ENCODE measurements around the gene ZMYM5. TPM values are rescaled to one million over a fixed set of nuclear protein-coding genes. Genes with fewer than 3 reads are reported as not detected.

The ZMYM5 gene
- total RNA-seq, 1 experiment from 2014 or later = 14.4 TPM

- peaks cover 6% of the 10 kb centered on the region for H3K4me1 Mint-ChIP-seq (ENCODE audit: insufficient read depth, unreplicated experiment)
- no TSS peak for BruUV-seq (replicated peaks)
Observed at GRCh38 chr13:19845758-19846157, 17.7 kb downstream of the ZMYM5 start.

GRCh38 chr13:19838865-19839275 is 24.6 kb downstream of the ZMYM5 start:
- BruUV-seq (replicated peaks) = no TSS peak
- peak; percentile 45 for DNase-seq (ENCODE audit: unreplicated experiment)
- Mint-ChIP-seq H3K4me1 (ENCODE audit: insufficient read depth, unreplicated experiment) (no peaks in the 10 kb centered on the region), H3K4me3 (ENCODE audit: unreplicated experiment) (no peak overlapping the region), H3K36me3 (ENCODE audit: insufficient read depth, unreplicated experiment) (peaks cover 74% of the 10 kb centered on the region), H3K27me3 (ENCODE audit: insufficient read depth, unreplicated experiment) (no peaks in the 10 kb centered on the region), H3K9me3 (ENCODE audit: unreplicated experiment) (no peaks in the 10 kb centered on the region), H3K27ac (ENCODE audit: low read depth, unreplicated experiment) (no peak overlapping the region)
- POLR2A ChIA-PET = interaction anchor here (2.1 kb wide), 1 partner anchor 25 kb away, joined by 5 read pairs; the partner anchor contains the start of gene ZMYM5
- CTCF ChIA-PET = interaction anchor here (0.5 to 0.7 kb wide), 2 partner anchors 30 to 358 kb away, joined by 3 to 4 read pairs; no protein-coding TSS in a partner anchor
- no peak for TF ChIP-seq CTCF (IDR thresholded peaks at IDR 0.05; ENCODE audit: unreplicated experiment)
- intact Hi-C loops (cut with micrococcal nuclease) = no loop called here

More at GRCh38 chr13:19845758-19846157, 17.7 kb downstream of the ZMYM5 start:
- peaks cover 64% of the 10 kb centered on the region for H3K36me3 Mint-ChIP-seq (ENCODE audit: insufficient read depth, unreplicated experiment)
- no peaks in the 10 kb centered on the region for H3K9me3 Mint-ChIP-seq (ENCODE audit: unreplicated experiment)
- no peak for TF ChIP-seq CTCF (IDR thresholded peaks at IDR 0.05; ENCODE audit: unreplicated experiment)
- ChIA-PET POLR2A (interaction anchor here (0.6 to 2.3 kb wide), 7 partner anchors 10 to 63 kb away, joined by 3 to 33 read pairs (median 4); partner anchors contain the start of genes PSPC1 and ZMYM5), CTCF (interaction anchor here (0.5 to 0.9 kb wide), 3 partner anchors 16 to 1171 kb away, joined by 3 read pairs; no protein-coding TSS in a partner anchor)
- H3K27ac Mint-ChIP-seq (ENCODE audit: low read depth, unreplicated experiment) = no peak overlapping the region
- peak; percentile 97 for DNase-seq (ENCODE audit: unreplicated experiment)
- no peak overlapping the region for H3K4me3 Mint-ChIP-seq (ENCODE audit: unreplicated experiment)
- H3K27me3 Mint-ChIP-seq (ENCODE audit: insufficient read depth, unreplicated experiment) = no peaks in the 10 kb centered on the region
- intact Hi-C loops (cut with micrococcal nuclease) = no loop called here

- H3K4me3 Mint-ChIP-seq (ENCODE audit: unreplicated experiment) = no peak overlapping the region
- H3K4me1 Mint-ChIP-seq (ENCODE audit: insufficient read depth, unreplicated experiment) = no peaks in the 10 kb centered on the region
- no peak overlapping the region for H3K27ac Mint-ChIP-seq (ENCODE audit: low read depth, unreplicated experiment)
- CTCF ChIA-PET = interaction anchor here (0.6 kb wide), 1 partner anchor 526 kb away, joined by 3 read pairs; no protein-coding TSS in a partner anchor
- POLR2A ChIA-PET = no interaction called here
- peak; percentile 13 for DNase-seq (ENCODE audit: unreplicated experiment)
- H3K9me3 Mint-ChIP-seq (ENCODE audit: unreplicated experiment) = no peaks in the 10 kb centered on the region
- no peak for TF ChIP-seq CTCF (IDR thresholded peaks at IDR 0.05; ENCODE audit: unreplicated experiment)
- peaks cover 79% of the 10 kb centered on the region for H3K36me3 Mint-ChIP-seq (ENCODE audit: insufficient read depth, unreplicated experiment)
- H3K27me3 Mint-ChIP-seq (ENCODE audit: insufficient read depth, unreplicated experiment) = no peaks in the 10 kb centered on the region
- intact Hi-C loops (cut with micrococcal nuclease) = no loop called here
- no TSS peak for BruUV-seq (replicated peaks)
Observed at GRCh38 chr13:19836472-19836871, 27.0 kb downstream of the ZMYM5 start.

GRCh38 chr13:19834704-19835103 is 28.7 kb downstream of the ZMYM5 start:
- POLR2A ChIA-PET = interaction anchor here (0.6 to 1.3 kb wide), 2 partner anchors 11 to 151 kb away, joined by 4 read pairs; no protein-coding TSS in a partner anchor
- no TSS peak for BruUV-seq (replicated peaks)
- Mint-ChIP-seq H3K36me3 (ENCODE audit: insufficient read depth, unreplicated experiment) (peaks cover 82% of the 10 kb centered on the region), H3K4me1 (ENCODE audit: insufficient read depth, unreplicated experiment) (no peaks in the 10 kb centered on the region), H3K27me3 (ENCODE audit: insufficient read depth, unreplicated experiment) (no peaks in the 10 kb centered on the region), H3K27ac (ENCODE audit: low read depth, unreplicated experiment) (no peak overlapping the region), H3K9me3 (ENCODE audit: unreplicated experiment) (no peaks in the 10 kb centered on the region), H3K4me3 (ENCODE audit: unreplicated experiment) (no peak overlapping the region)
- TF ChIP-seq CTCF (IDR thresholded peaks at IDR 0.05; ENCODE audit: unreplicated experiment) = no peak
- DNase-seq (ENCODE audit: unreplicated experiment) = no peak
- CTCF ChIA-PET = interaction anchor here (1.0 kb wide), 1 partner anchor 12 kb away, joined by 3 read pairs; no protein-coding TSS in a partner anchor
- intact Hi-C loops (cut with micrococcal nuclease) = no loop called here
